ENCODE data around the gene PRKAG2. TPM values are rescaled to one million over a fixed set of nuclear protein-coding genes. Genes with fewer than 3 reads are reported as not detected.

Gene PRKAG2
- total and polyA plus RNA-seq, 2 experiments from 2014 or later: 9.1 to 14.9 TPM

DNA sequence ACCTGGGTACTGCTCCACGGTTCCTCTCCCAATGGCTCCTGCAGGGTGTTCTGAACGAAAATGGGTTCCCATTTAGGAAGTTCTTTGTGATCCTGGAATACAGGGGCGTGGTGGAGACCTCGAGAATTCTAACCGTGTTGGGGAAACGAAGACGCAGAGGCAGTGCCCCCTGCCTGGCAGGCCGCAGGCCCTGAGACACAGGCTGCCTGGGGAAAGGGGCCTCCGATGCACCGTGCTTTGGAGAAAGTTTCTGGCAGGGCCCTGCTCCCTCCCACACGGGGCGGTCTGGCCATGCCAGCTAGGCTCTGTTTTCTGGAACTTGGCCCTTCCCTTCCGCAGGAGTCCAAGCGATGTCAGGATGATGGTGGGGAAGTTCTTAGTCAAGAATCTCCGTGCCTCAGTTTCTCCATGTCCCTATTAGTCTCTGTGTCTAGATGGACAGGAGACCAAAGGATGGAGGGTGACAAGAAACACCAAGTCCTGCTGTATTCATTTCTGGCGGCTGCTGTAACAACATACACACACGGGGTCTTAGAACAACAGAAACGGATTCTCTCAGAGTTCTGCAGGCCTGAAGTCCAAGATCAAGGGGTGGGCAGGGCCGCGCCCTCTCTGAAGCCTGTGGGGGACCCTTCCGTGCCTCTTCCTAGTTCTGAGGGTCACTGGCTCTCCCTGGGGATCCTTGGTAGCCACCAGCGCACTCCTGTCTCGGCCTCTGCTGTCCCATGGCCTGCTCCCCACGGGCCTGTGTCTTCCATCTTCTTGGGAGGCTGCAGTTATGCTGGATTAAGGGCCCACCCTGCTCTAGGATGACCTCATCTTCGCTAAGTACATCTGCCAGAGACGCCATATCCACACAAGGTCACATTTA, 27.7 kb downstream of the PRKAG2 start (continued):
- TF ChIP-seq ETS1 (IDR thresholded peaks at IDR 0.05) (no peak), STAT1 (IDR thresholded peaks at IDR 0.05; ENCODE audit: unreplicated experiment) (no peak), EZH2phosphoT487 (IDR thresholded peaks at IDR 0.05; ENCODE audit: unreplicated experiment) (no peak), ZNF114 (CRISPR knock-in tag; IDR thresholded peaks at IDR 0.05) (no peak), ZNF331 (CRISPR knock-in tag; IDR thresholded peaks at IDR 0.05; ENCODE audit: low read depth) (no peak), CREB1 (CRISPR knock-in tag; IDR thresholded peaks at IDR 0.05; ENCODE audit: low read depth) (no peak), EZH2 (IDR thresholded peaks at IDR 0.05; ENCODE audit: low read depth, unreplicated experiment) (no peak)
- TF ChIP-seq, protein P1, sequence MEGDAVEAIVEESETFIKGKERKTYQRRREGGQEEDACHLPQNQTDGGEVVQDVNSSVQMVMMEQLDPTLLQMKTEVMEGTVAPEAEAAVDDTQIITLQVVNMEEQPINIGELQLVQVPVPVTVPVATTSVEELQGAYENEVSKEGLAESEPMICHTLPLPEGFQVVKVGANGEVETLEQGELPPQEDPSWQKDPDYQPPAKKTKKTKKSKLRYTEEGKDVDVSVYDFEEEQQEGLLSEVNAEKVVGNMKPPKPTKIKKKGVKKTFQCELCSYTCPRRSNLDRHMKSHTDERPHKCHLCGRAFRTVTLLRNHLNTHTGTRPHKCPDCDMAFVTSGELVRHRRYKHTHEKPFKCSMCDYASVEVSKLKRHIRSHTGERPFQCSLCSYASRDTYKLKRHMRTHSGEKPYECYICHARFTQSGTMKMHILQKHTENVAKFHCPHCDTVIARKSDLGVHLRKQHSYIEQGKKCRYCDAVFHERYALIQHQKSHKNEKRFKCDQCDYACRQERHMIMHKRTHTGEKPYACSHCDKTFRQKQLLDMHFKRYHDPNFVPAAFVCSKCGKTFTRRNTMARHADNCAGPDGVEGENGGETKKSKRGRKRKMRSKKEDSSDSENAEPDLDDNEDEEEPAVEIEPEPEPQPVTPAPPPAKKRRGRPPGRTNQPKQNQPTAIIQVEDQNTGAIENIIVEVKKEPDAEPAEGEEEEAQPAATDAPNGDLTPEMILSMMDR (conservative IDR thresholded peaks at IDR 0.05; ENCODE audit: low read depth in 2 of 2): no peak

DNA sequence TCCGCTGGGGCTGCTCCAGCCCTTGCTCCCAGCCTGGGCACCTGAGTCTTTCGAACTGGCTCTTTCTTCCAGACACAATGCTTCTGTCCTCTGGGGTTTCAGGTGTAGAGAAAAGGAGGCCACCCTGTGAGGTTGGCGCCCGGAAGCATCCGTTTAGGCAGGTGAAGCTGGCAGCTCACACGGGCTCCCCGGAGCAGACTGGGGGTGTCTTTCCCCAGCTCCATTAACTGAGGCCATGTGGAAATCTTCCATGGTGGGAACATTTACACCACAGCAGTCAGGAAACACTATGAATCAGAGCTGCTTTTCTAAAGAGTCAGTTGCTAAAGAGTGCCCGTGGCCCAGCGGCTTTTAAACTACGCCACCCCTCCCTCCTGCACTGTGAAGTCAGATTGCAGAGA, 29.2 kb downstream of the PRKAG2 start:
- H2AFZ ChIP-seq: no peak overlapping the region

More for the DNA sequence above, 29.2 kb downstream of the PRKAG2 start:
- Histone ChIP-seq H3K4me2 (no peak overlapping the region), H3K27ac (ENCODE audit: low read depth) (no peak overlapping the region), H3K79me2 (replicated peaks; ENCODE audit: insufficient read depth) (no peaks in the 10 kb centered on the region), H3K4me3 (no peak overlapping the region), H3K4me1 (ENCODE audit: insufficient read depth) (no peaks in the 10 kb centered on the region), H3K36me3 (ENCODE audit: insufficient read depth) (no peaks in the 10 kb centered on the region), H3F3A (replicated peaks; ENCODE audit: low read depth) (no peaks in the 10 kb centered on the region), H4K20me1 (replicated peaks; ENCODE audit: insufficient read depth) (no peaks in the 10 kb centered on the region), H3K27me3 (ENCODE audit: insufficient read depth) (no peaks in the 10 kb centered on the region), H3K9me2 (ENCODE audit: insufficient read depth) (0 out of 2 replicates have a peak, but pooled peaks cover 2% of the 10 kb centered on the region)
- no peak overlapping the region for H3K4me3 Mint-ChIP-seq
- no peak overlapping the region for H3K27ac Mint-ChIP-seq
- no peaks in the 10 kb centered on the region; the same call in 2 of the 3 replicates for H3K9me3 Mint-ChIP-seq
- DNase-seq (ENCODE audit: low spot score): no peak
- H3K27me3 Mint-ChIP-seq (ENCODE audit: insufficient read depth, low read depth, poor library complexity): peaks cover 7% of the 10 kb centered on the region
- no peaks in the 10 kb centered on the region for H3K36me3 Mint-ChIP-seq (ENCODE audit: low read depth)
- TF ChIP-seq STAT1 (IDR thresholded peaks at IDR 0.05; ENCODE audit: unreplicated experiment) (no peak), CREB1 (CRISPR knock-in tag; IDR thresholded peaks at IDR 0.05; ENCODE audit: low read depth) (no peak), ZNF114 (CRISPR knock-in tag; IDR thresholded peaks at IDR 0.05) (no peak), EZH2phosphoT487 (IDR thresholded peaks at IDR 0.05; ENCODE audit: unreplicated experiment) (no peak), POLR2AphosphoS5 (IDR thresholded peaks at IDR 0.05; ENCODE audit: low read depth) (no peak), ZNF331 (CRISPR knock-in tag; IDR thresholded peaks at IDR 0.05; ENCODE audit: low read depth) (no peak)
- ATAC-seq: no peak
- H3K4me1 Mint-ChIP-seq: peaks cover 8% of the 10 kb centered on the region; the same call in 2 of the 3 replicates
